Fibroblast of villous mesenchyme (primary cell): ENCODE results near the gene SRBD1. TPM values are rescaled to one million over a fixed set of nuclear protein-coding genes. Genes with fewer than 3 reads are reported as not detected.

Experiments used
- DNase-seq: peaks from one replicate; pipeline ENCODE4 v3.0.0-alpha.2; 2010; ENCODE audit warnings: low read depth
- H3K4me3 ChIP-seq: 2 replicates; pipeline ENCODE4 v1.5.1; 2011; ENCODE audit warnings: low read depth, mild to moderate bottlenecking, low read length
- total RNA-seq: library from RNA; depleted of rRNA; stranded (reverse); fragments of >200 nt; gene quantifications from 2 replicates; pipeline ENCODE4 v1.2.3, GENCODE V29; 2012
- TF ChIP-seq, protein P1 (sequence below): IDR thresholded peaks from 2 replicates; pipeline ENCODE4 v1.5.1; 2012; ENCODE audit warnings: low read depth, mild to moderate bottlenecking, low read length; ENCODE audit not compliant: insufficient read depth

The SRBD1 gene
- total RNA-seq, 1 donor: 31.1 TPM

DNA sequence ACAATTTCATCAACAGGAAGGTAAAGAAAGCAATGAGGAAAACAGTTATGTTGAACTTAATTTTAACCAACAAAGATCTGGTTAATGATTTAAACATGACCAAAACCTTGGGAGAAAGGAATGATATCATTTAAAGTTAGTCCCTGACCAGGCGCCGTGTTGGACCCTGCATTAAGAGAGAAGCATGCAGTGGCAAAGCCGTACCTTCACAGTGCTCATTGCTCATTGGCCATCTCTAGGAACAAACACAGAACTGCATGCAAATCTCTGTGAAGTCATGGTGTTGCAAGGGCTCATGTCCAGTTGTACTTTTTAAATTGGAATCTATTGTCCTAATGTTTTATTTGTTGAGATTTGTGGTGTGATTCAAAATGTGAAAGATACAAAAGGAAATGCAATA, 12.0 kb upstream of the SRBD1 start:
- TF ChIP-seq, protein P1, sequence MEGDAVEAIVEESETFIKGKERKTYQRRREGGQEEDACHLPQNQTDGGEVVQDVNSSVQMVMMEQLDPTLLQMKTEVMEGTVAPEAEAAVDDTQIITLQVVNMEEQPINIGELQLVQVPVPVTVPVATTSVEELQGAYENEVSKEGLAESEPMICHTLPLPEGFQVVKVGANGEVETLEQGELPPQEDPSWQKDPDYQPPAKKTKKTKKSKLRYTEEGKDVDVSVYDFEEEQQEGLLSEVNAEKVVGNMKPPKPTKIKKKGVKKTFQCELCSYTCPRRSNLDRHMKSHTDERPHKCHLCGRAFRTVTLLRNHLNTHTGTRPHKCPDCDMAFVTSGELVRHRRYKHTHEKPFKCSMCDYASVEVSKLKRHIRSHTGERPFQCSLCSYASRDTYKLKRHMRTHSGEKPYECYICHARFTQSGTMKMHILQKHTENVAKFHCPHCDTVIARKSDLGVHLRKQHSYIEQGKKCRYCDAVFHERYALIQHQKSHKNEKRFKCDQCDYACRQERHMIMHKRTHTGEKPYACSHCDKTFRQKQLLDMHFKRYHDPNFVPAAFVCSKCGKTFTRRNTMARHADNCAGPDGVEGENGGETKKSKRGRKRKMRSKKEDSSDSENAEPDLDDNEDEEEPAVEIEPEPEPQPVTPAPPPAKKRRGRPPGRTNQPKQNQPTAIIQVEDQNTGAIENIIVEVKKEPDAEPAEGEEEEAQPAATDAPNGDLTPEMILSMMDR: no peak
- DNase-seq: no peak
- H3K4me3 ChIP-seq: no peak overlapping the region

DNA sequence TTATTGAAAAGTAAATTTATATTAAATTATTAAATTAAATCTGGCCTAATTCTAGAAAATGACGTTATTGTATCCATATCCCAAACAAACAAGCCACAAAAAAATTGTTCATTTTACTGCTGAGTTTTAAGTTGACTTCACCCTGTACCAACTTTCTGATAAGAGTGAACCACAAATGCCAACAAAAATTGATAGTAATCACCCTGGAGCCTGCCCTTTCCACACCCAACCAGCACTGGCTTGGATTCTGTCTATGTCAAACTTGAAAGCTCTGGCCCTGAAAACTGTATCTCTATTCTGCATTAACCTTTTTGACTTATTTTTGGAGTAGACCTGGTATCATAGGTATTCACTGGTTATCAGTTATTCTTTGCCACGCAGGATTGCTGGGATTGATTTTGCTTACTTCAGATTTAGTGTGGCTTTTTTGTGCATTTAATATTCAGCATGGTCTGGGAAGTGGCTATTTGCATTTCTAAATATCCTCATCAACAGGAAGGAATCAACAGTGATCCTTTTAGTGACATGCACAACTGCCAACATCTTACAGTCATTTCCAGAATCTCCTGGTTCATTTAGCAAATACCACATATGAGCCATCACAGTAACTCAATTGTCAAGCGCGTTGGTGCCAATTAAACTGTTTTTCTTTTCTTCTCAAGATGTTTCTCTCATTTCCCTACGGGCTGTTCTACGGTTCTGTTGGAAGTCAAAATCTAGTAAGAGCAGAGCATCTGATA, 11.4 kb upstream of the SRBD1 start:
- DNase-seq: no peak
- TF ChIP-seq, protein P1: no peak
- no peak overlapping the region for H3K4me3 ChIP-seq

DNA sequence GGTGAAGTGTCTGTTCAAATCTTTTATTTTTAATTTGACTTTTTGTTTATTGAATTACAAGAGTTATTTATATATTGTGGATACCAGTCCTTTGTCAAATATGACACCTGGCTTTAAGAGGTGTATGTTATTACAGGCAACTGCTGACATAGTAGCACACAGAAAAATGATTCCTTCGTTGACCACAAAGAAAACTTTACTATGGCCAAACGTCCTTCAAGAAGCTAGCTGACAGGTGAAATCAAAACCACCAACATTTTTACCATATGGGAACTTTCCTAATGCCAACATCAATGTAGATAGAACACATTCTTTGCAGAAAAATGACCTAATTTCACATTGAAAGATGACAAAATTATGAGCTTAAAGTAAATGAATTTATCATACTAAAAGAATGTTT, 6.4 kb upstream of the SRBD1 start:
- TF ChIP-seq, protein P1: no peak
- DNase-seq: no peak

DNA sequence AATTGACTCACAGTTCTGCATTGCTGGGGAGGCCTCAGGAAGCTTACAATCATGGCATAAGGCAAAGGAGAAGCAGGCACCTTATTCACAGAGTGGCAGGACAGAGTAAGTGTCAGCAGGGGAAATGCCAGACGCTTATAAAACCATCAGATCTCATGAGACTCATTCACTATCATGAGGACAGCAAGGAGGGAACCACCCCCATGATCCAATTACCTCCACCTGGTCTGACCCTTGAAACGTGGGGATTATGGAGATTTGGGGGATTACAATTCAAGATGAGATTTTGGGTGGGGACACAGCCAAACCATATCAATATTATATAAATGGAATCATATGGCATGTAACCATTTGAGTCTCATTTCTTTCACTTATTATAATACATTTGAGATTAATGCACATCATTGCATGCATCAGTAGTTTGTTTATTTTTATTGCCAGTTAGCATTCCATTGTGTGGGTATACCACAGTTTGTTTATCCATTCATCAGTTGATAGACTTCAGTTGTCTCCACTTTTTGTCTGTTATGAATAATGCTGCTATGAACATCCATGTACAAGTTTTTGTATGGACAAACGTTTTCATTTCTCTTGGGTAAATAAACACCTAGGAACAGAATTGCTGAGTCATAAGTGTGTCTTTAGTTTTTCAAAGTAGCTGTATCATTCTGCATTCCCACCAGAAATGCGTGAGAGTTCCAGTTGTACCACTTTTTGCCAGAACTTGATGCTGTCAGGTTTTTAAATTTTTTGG, 5.8 kb upstream of the SRBD1 start:
- TF ChIP-seq, protein P1: no peak
- no peak overlapping the region for H3K4me3 ChIP-seq
- peak; percentile 33 for DNase-seq

More for the DNA sequence above, 6.4 kb upstream of the SRBD1 start:
- no peak overlapping the region for H3K4me3 ChIP-seq

- no peak overlapping the region for H3K4me3 ChIP-seq
- DNase-seq: peak; percentile 50
- TF ChIP-seq, protein P1: no peak
Measured at GRCh38 chr2:45614871-45615415, 3.9 kb upstream of the SRBD1 start.

DNA sequence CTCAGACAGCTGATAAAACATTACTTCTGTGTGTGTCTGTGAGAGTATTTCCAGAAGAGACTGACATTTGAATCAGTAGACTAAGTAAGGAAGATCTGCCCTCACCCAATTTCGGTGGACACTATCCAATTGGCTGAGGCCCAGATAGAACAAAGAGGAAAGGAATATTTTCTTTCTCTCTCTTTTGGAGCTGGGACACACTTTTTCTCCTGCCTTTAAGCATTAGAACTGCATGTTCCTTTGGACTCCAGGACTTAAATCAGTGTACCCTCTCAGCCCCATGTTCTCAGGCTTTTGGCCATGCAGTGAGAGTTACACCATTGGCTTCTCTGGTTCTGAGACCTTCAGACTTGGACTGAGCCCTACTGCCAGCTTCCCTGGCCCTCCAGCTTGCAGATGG, 3.3 kb upstream of the SRBD1 start:
- H3K4me3 ChIP-seq: no peak overlapping the region
- TF ChIP-seq, protein P1: no peak
- DNase-seq: no peak
